HG03139 (cell line): Measurements from ENCODE around the gene ABCC9.
"Not testable (repeated sequence)": the region's sequence is repeated elsewhere in the genome, so short reads cannot be mapped to it uniquely, and the experiment has no call there.

ENCODE experiments used
- ATAC-seq: cut with Tn5 transposase; IDR thresholded peaks from one replicate; pipeline ENCODE4 v1.9.1; 2021; ENCODE audit not compliant: unreplicated experiment

ABCC9 gene

GRCh38 chr12:21819236-21819635, 122.0 kb downstream of the ABCC9 start:
- ATAC-seq: no peak

GRCh38 chr12:21818627-21819026, 122.6 kb downstream of the ABCC9 start:
- ATAC-seq: no peak

GRCh38 chr12:21815306-21816062, 125.7 kb downstream of the ABCC9 start:
- ATAC-seq: no peak

GRCh38 chr12:21814814-21815213, 126.4 kb downstream of the ABCC9 start:
- ATAC-seq: no peak

DNA sequence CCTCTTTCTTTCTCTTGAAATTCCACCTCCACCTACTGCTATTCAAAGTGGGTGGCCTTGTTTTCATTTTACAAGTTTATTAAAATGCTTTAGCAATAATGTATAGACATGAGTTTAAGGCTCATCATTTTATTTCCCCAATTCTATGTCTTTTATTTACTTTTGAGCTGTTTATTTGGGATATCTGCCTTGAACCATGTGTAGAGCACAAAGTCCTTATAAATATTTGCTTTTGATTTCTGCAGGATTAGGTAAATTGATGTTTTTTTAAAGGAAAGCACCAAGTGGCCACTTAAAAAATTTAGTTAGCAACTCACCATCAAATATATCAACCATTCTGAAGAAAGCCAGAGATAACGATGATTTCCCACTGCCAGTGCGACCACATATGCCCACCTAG, 126.9 kb downstream of the ABCC9 start:
- ATAC-seq: no peak

DNA sequence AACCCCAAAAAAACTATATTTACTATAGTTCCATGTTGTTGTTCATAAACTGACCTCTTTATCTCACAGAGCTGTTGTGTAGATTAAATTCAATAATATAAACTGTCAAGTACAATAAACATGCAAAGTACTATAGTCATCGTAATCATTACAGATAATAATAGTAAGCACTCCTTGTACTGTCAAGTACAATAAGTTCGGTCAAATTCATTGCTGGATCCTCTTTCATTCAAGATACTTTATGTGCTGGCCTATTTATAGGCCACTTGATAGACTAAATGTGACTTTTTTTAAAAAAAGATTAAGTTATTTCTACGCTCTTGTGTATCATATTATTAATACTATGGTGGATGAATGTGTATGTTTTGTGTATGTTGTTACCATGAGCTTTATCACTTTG, 127.5 kb downstream of the ABCC9 start:
- ATAC-seq: no peak

DNA sequence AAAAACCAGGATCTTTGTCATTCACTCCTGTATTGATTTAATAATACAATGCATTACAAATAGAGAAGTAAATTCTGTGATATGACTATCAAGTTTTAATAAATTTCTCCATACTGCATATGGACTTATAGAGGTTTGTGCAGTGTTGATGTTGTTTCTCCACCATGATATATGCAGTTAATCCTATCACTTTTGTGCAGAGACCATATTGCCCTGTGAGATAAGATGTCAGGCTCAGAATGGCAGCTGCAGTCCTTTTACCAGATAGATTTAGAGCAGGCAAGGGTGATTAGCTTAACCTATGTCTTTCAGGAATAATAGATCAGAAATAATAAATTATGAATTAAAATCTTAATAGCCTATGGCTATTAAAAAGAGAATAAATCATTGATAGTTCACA, 128.1 kb downstream of the ABCC9 start:
- ATAC-seq: no peak

DNA sequence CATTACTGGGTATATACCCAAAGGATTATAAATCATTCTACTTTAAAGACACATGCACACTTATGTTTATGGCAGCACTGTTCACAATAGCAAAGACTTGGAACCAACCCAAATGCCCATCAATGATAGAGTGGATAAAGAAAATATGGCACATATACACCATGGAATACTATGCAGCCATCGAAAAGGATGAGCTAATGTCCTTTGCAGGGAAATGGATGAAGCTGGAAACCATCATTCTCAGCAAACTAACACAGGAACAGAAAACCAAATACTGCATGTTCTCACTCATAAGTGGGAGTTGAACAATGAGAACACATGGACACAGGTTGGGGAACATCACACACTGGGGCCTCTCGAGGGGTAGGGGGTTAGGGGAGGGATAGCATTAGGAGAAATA, 128.9 kb downstream of the ABCC9 start:
- not testable (repeated sequence) for ATAC-seq

- ATAC-seq: no peak
Measured at GRCh38 chr12:21809100-21809499, 132.1 kb downstream of the ABCC9 start.

- ATAC-seq: no peak
Measured at GRCh38 chr12:21806255-21806654, 135.0 kb downstream of the ABCC9 start.

DNA sequence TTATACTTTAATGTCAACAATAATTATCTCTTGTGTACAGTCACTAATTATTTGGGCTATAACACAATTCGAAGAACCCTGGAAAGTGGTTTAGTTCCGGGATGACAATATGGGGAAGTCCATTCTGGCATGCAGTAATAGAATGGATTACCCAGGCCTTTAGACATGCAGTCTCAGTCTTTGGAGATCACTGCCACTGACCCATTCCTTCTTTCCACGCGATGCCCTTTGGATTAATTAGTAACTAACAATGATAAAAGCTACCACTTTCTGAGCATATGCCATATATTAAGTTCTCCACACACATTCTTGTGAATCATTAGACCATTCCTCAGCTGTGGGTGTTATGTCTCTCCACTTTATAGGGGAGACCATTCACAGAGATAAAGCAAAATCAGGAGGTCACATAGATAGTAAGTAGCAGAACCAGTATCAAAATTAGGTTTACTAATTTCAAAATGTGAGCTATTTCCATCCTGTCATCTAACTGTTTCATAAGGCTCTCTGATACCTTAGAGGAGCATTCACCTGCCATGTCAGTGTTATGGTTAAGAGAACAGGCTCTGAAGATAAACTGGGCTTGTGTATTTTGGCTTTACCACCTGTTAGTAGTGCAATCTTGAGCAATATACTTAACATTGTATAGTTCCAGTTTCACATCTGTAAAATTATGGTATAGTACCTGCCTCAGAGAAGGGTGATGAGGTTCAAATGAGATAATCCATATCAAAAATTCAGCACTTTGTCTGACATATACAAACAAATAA, 139.5 kb downstream of the ABCC9 start:
- no peak for ATAC-seq

- ATAC-seq: no peak
Measured at GRCh38 chr12:21800011-21800410, 141.2 kb downstream of the ABCC9 start.

DNA sequence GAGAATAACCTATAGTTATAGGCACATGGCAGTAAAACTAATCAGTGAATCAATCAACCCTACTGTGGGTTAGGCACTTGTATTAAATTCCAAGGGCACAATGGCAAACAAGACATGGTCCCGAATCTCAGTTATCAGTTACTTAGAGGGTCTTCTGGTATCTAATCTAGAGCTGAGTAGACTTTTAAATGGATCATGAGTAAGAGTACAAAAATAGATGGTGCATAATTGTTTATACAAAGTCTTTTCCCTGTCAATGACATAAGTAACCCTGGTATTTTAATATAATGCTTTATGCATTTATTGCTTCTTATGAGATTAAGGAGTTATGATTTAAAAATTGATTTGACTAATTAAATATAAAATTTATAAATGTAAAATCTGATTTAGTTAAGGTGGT, 143.7 kb downstream of the ABCC9 start:
- no peak for ATAC-seq

GRCh38 chr12:21795648-21796328, 145.4 kb downstream of the ABCC9 start:
- ATAC-seq: no peak

GRCh38 chr12:21794807-21795595, 146.2 kb downstream of the ABCC9 start:
- ATAC-seq: not testable (repeated sequence)

- not testable (repeated sequence) for ATAC-seq
Measured at GRCh38 chr12:21789687-21790086, 151.5 kb downstream of the ABCC9 start.

DNA sequence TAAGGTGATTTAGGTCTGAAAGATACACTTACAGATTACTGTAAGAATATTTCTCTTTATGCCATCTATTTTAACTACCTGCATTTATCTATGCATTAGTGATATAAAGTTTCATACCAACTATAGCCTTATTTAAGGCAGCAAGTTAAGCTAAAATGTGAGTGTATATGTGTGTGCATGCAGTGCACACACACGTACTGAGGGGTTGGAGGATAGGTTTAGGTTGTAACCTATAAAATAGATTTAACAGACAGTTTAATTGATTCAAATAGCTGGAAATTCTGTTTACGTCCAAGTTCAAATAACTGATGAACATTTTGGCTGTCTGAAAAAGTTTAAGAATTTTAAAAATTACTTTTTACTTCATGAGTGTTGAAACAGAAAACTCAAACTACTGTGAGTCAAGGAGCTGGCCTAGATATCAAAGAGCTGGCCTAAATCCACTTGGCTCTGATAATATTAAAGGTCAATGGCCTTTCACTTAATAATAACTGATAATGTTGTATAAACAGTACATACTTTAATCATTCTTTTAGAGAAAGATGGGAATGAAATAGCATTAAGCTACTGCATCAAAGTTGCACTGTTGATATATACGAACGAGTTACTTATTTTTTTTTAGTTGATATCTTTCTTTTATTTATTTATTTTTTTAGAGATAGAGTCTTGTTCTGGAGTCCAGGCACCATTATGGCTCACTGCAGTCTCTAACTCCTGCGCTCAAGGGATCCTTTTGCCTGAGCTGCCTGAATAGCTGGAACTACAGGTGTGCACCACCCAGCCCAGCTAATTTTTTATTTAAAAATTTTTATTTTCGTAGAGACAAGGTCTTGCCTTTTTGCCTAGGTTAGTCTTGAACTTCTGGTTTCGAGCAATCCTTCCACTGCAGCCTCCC, 152.9 kb downstream of the ABCC9 start:
- no peak for ATAC-seq

DNA sequence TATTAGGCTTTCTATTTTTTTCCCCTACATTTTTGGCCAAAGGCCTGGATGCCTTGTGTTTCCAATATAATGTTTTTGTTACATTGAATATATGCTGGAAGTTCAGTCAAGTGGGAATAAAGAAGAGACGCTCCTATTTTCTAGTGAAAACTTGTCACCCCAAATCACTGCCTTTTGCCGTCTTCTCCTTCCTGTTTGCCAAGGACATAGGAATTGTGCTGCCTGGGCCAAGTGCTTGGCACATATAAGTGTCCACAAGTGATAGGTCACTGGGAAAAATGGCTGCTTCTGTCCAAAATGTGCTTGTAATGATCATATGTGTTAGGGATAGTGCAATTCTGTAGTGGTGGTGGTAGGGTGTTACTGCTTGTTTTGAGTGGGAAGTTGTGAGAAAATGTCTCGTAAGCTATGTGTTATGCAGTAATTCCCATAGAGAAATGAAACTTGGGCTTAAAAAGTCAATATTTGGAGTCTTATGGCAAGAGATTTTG, 155.1 kb downstream of the ABCC9 start:
- ATAC-seq: no peak

DNA sequence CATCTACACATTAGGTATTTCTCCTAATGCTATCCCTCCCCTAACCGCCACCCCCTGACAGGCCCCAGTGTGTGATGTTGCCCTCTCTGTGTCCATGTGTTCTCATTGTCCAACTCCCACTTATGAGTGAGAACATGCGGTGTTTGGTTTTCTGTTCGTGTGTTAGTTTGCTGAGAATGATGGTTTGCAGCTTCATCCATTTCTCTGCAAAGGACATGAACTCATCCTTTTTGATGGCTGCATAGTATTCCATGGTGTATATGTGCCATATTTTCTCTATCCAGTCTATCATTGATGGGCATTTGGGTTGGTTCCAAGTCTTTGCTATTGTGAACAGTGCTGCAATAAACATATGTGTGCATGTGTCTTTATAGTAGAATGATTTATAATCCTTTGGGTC, 158.5 kb downstream of the ABCC9 start:
- ATAC-seq: not testable (repeated sequence)

DNA sequence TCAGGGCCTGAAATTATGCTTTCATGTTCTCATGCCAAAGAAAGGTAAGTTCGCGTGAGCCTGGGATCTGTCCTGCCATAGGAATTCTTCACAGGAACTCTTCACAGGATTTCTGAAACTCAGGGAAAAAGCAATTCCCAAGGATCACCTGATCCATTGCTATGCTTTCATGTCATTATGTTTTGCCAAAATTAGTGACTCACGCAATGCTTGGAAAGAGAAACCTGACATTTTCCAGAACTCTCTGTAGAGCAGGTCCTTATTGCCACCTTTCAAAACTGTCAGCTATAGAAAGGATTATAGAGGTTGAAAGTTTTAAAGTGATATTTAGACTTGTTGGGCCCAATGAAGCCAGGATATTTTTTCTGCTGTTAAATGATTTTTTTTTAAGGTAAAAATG, 160.4 kb downstream of the ABCC9 start:
- no peak for ATAC-seq
